Middle frontal gyrus (tissue), 1 donor: ENCODE data around the gene CABCOCO1.

Experiments used
- DNase-seq: peaks from one replicate; pipeline ENCODE4 v3.0.0-alpha.2; 2015; ENCODE audit warnings: low spot score; ENCODE audit errors: extremely low spot score

CABCOCO1 gene

DNA sequence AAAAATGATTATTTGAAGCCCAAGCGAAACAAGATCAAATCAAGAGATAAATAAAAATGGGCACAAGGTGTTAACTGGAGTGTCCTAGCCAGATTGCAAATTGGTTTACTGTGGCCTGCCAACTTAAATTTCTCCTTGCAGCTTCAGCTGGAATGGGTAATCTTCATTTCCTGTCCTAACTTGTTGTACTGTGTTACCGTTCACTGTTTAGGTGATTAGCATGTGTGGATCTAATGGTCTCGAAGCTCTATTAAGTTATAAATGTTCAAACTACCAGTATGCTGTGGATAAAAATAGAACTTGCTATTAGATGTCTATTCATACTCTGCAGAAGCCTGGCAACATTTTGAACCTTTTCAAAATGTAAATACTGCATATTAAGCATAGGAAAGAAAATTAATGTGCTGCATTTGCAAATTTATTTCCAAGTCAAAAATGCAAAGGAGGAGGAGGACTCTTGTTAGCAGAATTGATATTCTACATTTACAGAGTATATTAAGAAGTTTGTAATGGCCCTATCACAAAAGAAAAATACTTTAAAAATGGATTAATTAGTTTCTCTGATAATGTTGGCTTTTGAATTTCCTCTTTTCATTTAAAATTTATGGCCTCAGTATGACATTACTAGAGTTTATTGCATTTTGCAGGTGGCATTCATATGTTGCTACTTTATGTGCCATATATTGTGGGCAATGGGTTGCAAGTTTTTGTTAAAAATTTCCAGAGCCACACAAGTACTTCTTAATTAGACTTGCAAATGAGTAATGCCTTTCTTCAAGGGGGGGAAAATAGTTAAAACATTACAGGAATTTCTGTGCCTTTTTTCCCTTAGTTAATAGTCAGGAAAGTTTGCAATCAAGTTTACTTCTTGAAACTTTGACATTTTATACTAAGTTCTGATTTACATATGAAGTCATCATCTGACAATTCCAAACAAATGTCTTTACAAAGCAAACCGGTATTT is 92.1 kb downstream of the CABCOCO1 start:
- DNase-seq = no peak

DNA sequence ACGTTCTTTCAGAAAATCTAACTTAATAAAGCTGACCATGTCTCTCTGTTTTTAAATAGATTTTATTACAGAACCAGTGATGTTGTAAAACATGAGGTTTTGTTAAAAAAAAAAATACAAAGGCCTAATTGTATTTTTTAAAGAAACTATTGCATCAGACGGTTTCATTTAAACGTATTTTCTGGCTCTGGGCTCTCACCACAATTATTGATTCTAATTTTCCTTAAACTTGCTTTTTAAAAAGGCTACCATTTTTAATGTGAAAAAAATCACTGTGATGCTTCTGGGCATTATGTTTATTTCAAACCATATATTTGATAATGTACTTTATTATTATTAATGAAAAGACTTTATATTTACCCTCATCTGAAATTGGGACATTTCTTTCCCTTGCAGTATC is 94.3 kb downstream of the CABCOCO1 start:
- DNase-seq = no peak

DNA sequence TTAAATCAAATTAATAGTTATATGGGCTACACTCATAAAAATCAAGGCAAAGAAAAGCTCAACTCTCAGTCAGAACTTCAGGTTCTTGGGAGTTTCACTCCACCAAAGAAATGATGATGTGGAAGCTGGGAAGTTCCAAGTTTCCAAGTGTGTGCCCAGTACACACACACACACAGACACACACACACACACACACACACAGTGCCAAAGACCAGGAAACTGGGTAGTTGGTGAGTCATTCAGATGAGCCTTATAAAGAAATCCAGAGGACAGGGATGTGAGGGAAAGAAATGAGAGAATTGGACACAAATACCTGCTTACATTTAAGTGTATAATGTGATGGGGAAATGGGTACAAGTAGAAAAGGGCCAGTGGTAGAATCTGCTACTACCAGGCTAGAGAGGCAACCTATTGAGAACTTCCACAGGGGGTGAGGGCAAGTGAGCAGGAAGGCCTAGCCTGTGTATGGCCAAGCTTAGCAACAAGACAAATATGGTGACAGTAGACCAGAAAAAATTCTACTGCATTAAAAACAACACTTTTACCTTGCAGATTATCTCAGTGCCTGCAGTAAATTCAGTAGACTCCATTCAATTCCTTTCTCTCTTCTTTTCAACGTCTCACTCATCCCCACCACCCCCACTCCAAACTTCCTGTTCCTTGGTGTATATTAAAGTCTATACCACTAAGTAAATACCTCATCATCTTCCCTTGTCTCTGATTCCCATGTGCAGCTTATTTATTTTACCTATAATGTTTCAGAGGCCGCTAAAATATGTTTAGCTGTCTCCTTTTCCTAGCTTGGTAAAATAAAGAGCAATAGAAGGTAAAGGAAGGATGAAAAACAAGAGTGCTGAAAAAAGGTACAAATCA is 95.0 kb downstream of the CABCOCO1 start:
- no peak for DNase-seq

DNA sequence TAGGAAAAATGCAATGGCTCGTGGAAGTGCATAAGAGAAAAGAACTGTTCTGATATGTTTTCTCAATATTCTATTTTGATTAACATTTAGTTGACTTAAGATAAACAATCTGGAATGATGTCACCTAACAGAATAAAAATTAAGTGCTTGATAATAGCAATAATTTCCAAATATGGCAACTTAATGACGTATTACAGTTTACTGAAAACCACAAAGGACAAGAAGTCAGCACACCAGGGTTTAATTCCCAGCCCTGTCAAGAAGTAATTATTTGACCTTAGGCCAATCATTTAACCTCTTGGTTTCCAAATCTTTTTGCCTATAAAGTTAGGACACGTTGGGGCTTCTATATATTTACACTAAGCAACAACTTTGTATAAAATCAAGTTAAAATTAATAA is 95.7 kb downstream of the CABCOCO1 start:
- no peak for DNase-seq

DNA sequence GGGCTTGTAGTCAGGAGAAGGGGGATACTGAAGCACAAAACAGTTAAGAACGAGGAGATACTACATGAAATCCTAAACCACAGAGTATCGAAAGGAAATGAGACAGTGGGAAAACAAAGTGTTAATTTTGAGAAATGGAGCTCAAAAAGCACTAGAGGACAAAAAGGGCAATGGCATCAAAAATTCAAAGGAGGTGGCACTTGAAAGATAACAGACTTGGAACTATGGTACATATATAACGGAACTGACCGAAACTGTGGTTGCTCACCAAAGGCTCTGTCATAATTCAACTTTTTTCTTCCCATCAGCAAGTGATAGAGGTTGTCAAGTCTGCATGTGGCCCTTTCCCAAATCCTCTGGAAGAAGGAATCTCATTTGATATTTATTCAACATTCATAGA is 97.0 kb downstream of the CABCOCO1 start:
- DNase-seq = no peak

DNA sequence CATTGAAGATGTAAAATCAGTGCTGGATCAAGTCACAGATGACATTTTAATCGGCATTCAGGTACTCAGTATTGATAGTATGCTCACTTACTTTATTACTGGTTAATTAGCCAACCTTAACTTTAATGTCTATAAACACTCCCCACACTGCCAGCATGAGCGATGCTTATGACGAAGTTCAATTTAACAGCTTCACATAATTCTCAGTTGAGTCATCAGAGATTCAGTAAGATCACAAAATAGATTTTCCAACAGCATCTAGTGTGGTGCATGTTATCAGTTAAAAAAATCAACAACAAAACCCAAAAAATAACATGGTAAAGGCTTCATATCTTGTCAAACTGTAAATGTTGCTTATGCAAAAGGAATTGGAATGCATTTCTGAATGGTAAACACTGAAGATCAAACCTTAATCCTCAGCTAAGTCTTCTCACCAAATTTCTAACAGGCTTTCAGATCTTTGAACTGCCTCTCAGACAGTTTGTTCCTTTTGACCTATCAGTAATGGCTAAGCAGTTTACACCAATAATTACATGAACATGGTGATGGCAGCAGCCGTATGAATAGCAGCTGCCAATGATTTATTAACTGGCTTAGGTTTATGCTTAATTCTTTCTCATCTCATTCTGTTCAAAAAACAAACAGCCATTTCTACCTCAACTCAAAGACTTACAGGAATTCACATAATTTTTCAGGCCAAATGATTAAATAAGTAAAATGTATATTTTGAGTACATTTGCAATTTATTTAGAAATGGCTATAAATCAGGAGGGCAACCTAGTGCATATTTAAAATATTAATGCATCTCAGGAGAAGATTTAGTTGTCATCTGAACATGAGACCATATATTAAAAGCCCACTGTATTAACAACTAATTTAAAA is 98.5 kb downstream of the CABCOCO1 start:
- no peak for DNase-seq

DNA sequence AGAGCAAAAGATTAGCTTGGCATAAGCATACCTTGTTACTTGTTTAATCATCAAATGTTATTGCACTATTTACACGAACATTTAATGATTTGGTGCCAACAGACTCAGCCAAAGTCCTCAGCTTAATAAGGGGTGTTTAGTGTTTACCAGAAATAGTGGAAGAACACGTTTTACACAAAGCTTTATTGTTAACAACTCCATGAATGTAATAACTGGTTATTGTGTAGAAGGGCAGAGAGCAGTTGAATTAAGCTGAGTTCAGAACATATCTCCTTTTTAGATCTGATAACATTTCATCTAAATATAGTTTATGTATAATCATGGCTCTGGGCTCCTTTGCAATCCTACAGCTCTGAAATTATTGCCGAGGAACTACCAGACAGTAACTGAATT is 99.1 kb downstream of the CABCOCO1 start:
- DNase-seq = no peak

DNA sequence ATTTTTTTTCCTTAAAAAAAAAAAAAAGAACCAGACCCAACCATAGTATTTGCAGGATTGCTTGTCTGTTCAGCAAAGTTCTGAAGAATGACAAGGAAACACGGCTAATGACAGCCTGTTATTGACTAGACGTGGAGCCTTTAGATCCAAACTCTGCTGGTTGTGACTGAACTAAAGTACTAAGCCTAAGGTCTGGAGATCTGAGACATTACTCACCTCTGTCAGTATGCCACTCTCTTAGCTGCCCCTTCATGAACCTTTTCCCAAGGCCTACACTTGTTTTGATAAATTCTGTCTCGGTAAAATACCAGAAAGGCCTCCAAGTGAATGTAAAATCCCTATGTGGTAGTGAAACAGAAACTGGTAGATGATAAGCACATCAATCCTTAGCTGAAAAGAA is 101.0 kb downstream of the CABCOCO1 start:
- DNase-seq = no peak

DNA sequence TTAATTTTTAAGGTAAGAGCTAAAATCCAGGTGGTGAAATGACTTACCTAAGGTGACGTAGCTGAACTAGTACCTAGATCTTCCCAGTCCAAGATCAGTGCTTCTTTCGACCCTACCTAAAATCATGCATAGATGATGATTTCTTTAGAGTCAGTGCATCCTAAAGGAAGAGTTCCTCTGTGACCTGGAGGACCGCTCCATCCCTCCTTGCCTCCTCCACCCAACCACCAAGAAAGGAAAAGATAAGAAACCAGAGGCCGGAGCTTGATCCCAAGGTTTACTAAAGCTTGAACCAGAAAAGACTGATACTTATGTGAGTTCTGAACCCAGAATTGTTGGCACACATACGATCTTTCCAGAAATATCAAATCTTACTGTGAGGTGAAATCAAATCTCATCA is 101.8 kb downstream of the CABCOCO1 start:
- DNase-seq = no peak

DNA sequence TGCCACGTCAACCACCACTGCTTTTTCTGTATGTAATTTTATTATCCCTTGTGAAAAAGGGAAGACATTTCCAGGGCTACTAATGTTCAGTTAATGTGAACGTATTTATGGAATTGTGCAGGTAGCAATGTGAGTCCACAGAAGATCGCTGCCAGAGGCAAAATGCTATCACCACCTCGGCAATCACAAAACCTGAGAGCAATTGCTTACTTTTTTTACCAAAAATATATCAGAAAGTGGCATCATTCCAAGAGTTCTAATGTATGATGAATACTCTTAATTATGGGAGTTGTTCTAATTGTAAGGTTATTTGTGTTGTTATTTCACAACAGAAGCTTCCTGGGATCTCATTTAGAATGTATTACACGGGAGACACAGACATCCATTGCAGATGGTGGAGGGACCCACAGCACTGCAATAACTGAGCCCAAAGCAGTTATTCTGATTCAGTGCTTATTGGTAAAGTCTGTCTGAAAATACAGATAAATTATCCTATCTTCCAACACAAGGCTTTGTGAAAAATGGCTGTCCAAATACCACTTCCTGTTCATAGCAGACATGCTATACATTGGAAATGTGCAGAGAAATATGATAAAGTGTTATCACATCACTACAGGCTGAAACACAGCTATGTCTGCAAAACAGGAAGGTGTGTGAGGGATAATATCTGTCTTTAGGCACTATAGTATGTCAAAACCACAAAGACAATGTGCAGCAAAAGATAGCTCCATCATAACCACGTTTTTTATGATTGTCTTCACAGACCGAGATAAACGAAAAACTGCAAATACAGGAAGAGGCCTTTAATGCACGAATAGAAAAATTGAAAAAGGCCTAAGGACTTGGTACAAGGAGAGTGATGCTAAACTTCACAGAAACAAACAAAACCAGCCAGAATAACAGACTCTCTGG is 102.7 kb downstream of the CABCOCO1 start:
- DNase-seq = no peak

DNA sequence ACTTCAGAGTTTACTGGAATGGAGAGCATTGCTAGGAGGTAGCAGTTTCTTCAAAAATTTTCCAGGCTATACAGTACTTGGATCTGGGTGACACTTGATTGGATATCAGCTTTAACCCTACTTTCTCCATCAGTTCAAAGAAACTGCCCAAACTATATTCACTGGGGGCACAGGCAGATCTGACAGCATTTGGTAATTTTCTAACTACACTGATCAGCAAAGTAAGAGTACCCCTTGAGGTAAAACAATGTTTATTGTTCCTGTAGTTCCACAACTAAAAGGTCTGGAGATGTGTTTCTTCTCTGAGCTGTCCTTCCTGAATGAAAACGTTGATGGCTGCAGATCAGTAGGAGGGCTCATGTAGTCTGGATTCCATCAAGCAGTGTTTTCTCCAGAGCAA is 104.2 kb downstream of the CABCOCO1 start:
- DNase-seq = no peak

DNA sequence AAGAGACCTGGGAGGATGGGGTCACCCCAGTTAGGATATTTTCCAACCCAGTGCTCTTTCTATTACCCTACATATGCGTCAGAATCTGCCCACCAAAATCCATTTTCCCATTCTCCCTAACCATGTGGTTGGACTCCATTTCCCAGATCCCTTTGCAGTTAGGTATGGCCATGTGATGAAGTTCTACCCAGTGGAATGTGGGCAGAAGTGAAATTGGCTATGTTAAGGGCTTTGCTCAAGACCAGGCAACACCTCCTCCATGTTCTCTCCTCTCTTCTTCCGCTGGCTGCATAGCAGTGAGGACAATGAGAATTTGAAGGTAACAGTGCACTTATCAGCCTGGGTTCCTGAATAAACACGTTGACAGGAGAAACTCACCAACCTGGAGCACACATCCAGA is 111.3 kb downstream of the CABCOCO1 start:
- DNase-seq = no peak

DNA sequence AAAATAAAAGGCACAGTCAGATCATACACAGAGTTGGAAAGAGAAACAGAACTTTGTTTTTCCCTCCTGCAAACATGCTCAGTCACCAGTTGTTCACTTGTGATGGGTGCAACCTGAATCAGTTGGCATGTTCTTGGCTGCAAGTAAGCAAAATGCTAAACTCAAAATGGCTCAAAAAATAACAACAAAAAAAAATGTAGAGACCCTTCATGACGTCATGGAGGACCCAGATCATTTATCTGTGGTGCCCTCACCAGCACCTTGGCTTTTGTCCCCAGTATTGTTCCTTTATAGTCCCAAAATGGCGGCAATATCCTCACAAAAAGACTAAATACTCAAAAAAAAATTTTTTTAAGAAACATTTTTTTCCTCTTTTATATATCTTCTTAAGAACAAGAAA is 112.4 kb downstream of the CABCOCO1 start:
- DNase-seq = no peak

DNA sequence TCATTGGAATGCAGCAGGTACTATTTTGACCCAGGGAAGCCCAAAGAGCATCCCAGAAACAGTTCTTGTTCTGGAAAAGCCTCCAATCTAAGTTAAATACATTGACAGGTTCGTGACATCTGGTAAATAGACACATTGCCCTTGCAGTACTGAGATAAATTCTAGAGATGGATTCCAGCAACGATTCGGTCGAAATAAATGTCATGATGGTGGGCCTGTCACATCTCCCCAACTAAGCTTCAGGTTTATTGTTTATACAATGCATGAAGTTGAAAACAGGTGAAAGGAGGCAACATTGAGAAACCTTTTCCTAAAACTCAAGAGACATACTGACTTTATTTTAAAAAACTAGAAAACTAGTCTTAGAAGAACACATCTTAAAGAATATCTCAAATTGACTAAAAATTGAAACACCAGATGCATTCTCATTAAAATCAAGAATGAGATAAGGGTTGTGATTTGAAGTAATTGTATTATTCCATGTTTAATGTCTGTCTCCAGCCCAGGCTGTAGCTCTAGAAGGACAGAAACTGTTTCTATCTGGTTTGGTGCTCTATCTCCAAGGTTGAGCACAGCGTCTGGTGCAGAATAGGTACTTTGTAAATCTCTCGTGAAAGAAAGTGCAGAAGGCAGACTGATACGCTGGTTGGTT is 114.0 kb downstream of the CABCOCO1 start:
- no peak for DNase-seq

DNA sequence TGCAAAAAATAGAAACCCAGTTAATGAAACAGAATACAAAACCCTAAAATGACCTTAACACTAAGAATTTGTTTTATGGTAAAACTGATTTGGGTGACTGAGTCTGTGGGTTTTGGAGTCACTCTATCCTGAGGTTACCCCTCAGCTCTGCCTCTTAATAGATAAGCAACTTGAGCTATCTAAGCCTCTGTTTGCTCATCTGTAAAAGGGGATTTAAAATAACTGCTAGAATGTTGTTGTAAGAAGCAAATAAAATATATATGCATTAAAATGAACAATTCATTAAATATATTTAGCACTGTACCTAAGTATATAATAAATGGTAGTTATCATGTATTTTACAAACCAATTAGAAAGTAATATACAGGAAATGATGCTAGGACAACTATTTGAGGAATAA is 115.4 kb downstream of the CABCOCO1 start:
- DNase-seq = no peak

DNA sequence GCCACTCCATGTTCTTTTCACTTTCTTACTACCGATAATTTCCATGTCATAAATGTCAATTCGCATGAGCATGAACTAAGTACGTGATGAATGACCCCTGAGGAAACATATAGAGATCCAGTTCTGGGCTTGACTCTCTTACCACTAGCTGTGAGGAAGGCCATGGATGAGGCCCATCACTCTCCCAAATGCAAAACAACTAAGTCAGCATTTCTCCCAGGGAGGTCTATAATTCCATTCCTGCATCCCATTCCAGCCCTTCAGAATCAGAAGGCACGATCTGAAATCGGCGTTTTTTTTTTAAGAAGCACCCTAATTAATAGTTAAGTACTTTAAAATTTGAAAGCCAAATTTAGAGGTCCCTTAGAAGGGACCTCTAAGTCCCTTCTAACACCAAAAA is 116.5 kb downstream of the CABCOCO1 start:
- no peak for DNase-seq

DNA sequence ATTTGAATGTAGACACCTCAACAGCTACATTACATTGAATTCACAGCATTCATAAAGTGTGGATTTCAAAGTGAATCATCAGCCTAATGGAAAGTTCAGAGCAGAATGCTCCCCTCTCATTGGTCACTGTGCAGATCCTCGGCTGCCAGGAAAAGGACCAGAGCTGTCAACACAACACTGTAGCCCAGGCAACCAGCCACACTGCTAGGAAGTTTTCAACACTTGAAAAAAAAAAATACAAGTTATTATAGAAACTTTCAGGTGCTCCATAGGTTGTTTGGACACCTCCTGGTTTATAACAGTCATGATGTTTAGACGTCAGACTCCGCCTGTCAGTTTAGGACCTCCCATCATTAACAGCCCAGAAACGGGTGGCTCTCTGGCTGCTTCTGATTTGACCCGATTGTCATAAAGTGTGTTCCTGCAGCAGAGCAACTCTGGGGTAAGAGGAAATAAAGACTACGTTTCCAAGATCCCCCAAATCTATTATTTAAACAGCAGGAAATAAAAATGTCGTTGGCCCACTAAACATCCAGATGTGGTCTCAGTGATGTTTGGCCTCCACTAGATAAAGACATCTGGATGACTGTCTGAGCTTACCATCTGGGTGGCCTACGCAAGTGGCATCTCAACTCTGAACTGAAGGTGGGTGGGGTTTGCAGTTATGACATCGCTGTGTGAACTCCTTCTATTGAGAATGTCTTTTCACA is 117.4 kb downstream of the CABCOCO1 start:
- DNase-seq = no peak

DNA sequence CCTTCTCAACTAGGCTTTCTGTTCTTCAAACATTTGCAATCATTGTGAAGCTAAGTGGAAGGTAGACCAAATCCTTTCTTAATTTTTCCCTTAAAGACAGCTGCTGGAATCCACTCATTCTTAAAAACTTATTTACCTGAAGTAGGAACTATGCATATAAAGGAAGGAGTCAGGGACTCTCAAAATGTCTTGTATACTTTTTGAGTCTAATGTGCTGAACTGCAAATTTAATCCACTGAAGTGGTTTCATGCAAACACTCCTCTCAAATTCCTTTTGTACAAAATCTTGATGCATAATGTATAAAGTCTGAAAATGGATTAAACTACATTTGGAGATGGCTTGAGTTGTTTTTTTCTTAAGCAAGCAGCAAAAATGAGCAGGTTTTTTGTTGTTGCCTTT is 118.0 kb downstream of the CABCOCO1 start:
- no peak for DNase-seq

DNA sequence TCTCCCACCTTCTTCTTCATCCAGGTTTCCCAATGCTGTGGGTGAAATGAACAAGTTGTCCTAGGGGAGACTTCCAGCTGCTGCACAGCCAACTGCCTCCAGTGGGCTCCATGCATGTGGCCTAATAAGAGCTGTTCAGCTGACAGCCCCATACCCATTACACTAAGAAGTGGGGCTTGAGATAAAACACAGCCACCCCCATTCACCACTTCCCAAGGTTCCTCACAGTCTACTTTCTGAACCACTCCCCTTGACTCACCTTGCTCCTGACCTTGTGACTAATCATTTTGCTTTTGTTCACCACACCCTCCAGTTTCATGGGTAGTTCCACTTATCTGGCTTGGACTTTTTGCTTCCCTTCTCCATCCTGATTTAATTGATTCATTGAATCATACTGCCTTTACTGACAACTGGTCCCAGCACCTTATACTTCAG is 119.3 kb downstream of the CABCOCO1 start:
- no peak for DNase-seq
